ENCODE results near the gene OBSCN.

The OBSCN gene

DNA sequence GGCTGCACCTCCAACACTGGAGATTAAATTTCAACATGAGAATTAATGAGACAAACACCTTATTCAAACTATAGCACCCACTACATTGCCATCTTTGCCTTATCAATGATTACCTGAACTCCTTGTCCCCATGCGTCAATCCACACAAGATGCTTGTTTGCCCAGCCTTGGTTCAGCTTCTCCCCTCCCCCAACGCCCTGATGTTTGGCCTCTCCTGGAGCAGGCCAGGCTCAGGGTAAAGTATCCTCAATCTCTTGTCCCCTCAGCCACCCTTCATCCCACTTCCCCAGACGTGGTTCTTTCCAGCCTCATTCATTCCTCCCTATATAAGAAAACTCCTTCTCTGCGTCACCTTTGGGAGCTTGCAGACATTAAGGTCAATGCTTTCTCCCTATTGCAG, 220.6 kb downstream of the OBSCN start:
- no peak for DNase-seq (ENCODE audit: low read depth in 2 of 2, low spot score in 1 of 2)

Measured in stimulated activated CD8-positive, alpha-beta memory T cell treated with anti-CD3 and anti-CD28 coated beads, Interleukin-4, amount 100 ng/mL, for 1 hour (primary cell).